Adrenal gland (tissue), 12 donors: ENCODE data around the gene TVP23B. TPM values are rescaled to one million over a fixed set of nuclear protein-coding genes. Genes with fewer than 3 reads are reported as not detected.

Experiments used
- DNase-seq, 7 donors: peaks; one replicate each; pipeline ENCODE4 v3.0.0-alpha.2; 2019 to 2020
- H3K27ac ChIP-seq, 5 donors: fragments of 200-600 bp; sonication (generic) in 4 of 5; 1 replicate in 3 of 5; 2 replicates in 2 of 5; pipeline versions ENCODE4 v1.5.1 to v1.8.0; 2016 to 2020; ENCODE audit warnings: mild to moderate bottlenecking in 1 of 5
- H3K27me3 ChIP-seq: fragments of 200-600 bp; 2 replicates; pipeline ENCODE4 v1.8.0; 2021
- H3K36me3 ChIP-seq, 2 donors: fragments of 200-600 bp; replicated peaks in 1 of 2; 1 replicate in 1 of 2; 2 replicates in 1 of 2; pipeline versions ENCODE4 v1.5.1 to v1.8.0; 2018 to 2022
- H3K4me1 ChIP-seq, 2 donors: fragments of 200-600 bp; replicated peaks in 1 of 2; 1 replicate in 1 of 2; 2 replicates in 1 of 2; pipeline versions ENCODE4 v1.5.1 to v1.8.0; 2018 to 2021
- H3K4me3 ChIP-seq, 4 donors: fragments of 200-600 bp; sonication (generic) in 3 of 4; one replicate each; pipeline ENCODE4 v1.5.1; 2016 to 2018
- H3K9me3 ChIP-seq, 3 donors: fragments of 200-600 bp; sonication (generic) in 1 of 3; replicated peaks in 1 of 3; 1 replicate in 2 of 3; 2 replicates in 1 of 3; pipeline versions ENCODE4 v1.5.1 to v1.8.0; 2016 to 2021
- POLR2A ChIP-seq, 2 donors: fragments of 450-650 bp; IDR thresholded peaks; one replicate each; pipeline ENCODE4 v1.6.1; 2017; ENCODE audit warnings: antibody characterized with exemption in 2 of 2, mild to moderate bottlenecking in 2 of 2, moderate library complexity in 1 of 2
- WGBS, 4 donors: extraction: QIAGEN DNeasy Blood & Tissue Kit in 2 of 4; methylation state at CpG; one replicate each; pipeline versions ENCODE4 v1.1.5 to v1.1.7; 2013 to 2017; 5-methylcytosine and 5-hydroxymethylcytosine counted together
- intact Hi-C, 2 donors: fragments of 100-400 bp; cut with DNase I; formaldehyde crosslinking; loops; one replicate each; pipeline versions ENCODE4 v1.14.1 to v1.15.0; 2022 to 2023
- polyA plus RNA-seq, 3 donors: library from polyadenylated mRNA; stranded (reverse); fragments of 200-250 nt in 2 of 3; fragments of 350-450 nt in 1 of 3; fragmentation: Illumina TruSeq in 1 of 3; extraction: RNeasy Lipid Tissue Mini Kit (QIAGEN cat#74804) in 1 of 3; gene quantifications; one replicate each; pipeline ENCODE4 v1.2.3, GENCODE V29; 2013 to 2014
- total RNA-seq, 9 donors: library from RNA; depleted of rRNA in 4 of 9; stranded (reverse); fragments of >200 nt in 4 of 9; fragments of 120-200 nt in 1 of 9; fragmentation: NEBNext Ultra II Directional in 1 of 9; extraction: Animal tissue kit (Norgen Biotek cat#: 25700) in 1 of 9; gene quantifications; one replicate each; pipeline versions ENCODE4 v1.1.0 to v1.2.4, GENCODE V29; 2013 to 2023
- TF ChIP-seq, protein P1 (sequence below), 6 experiments: fragments of 450-650 bp in 4 of 6; fragments of 200-600 bp in 2 of 6; sonication (generic) in 1 of 6; IDR thresholded peaks; 1 replicate in 5 of 6; 2 replicates in 1 of 6; pipeline versions ENCODE4 v1.5.1 to v1.8.0; 2016 to 2021; ENCODE audit warnings: antibody characterized with exemption in 6 of 6, mild to moderate bottlenecking in 2 of 6, moderate library complexity in 1 of 6
- donor health status: healthy with polysubstance abuse.
- donor health status: Bipolar disorder and iron deficiency.
- donor health status: DM: yes; HTN: yes; CAD: no.
- donor health status: DM: no; HTN: no; CAD: no.
- donor health status: DM: no; HTN: no; CAD: no.
- donor health status: DM: yes; HTN: yes; CAD: no.

The TVP23B gene
- total and polyA plus RNA-seq, 12 donors = 16.2 to 86.0 (median 47.6) TPM

DNA sequence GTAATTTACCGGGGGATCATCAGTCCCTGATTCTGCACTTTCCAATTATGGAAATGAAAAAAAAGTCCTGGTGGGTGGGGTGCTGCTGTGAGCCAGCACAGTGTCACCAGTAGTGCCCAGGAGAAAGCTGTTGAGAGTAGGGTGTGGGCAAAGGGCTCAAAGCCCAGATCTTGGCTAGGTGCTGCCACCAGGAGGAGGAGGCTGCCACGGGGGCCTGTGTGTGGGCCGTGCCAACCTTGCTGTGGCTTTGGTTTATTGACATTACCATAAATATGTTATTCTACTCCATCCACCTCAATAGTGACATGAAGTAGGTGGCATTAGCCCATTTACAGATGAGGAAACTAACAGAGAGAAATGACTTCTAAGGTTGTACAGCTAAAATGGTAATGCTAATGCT is 70.2 kb downstream of the TVP23B start:
- H3K9me3 ChIP-seq = no peaks in the 10 kb centered on the region
- H3K27me3 ChIP-seq = no peaks in the 10 kb centered on the region
- intact Hi-C loops = no loop called here
- H3K36me3 ChIP-seq = no peaks in the 10 kb centered on the region
- no peak overlapping the region for H3K4me3 ChIP-seq
- TF ChIP-seq, protein P1, sequence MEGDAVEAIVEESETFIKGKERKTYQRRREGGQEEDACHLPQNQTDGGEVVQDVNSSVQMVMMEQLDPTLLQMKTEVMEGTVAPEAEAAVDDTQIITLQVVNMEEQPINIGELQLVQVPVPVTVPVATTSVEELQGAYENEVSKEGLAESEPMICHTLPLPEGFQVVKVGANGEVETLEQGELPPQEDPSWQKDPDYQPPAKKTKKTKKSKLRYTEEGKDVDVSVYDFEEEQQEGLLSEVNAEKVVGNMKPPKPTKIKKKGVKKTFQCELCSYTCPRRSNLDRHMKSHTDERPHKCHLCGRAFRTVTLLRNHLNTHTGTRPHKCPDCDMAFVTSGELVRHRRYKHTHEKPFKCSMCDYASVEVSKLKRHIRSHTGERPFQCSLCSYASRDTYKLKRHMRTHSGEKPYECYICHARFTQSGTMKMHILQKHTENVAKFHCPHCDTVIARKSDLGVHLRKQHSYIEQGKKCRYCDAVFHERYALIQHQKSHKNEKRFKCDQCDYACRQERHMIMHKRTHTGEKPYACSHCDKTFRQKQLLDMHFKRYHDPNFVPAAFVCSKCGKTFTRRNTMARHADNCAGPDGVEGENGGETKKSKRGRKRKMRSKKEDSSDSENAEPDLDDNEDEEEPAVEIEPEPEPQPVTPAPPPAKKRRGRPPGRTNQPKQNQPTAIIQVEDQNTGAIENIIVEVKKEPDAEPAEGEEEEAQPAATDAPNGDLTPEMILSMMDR (IDR thresholded peaks at IDR 0.05) = no peak
- peaks cover 0 to 6% of the 10 kb centered on the region in 2 donors for H3K4me1 ChIP-seq
- DNase-seq = no peak
- 61 to 76% (median 74%) methylated on average over 3 of the region's 3 CpGs for WGBS, 4 donors
- H3K27ac ChIP-seq = no peak overlapping the region

DNA sequence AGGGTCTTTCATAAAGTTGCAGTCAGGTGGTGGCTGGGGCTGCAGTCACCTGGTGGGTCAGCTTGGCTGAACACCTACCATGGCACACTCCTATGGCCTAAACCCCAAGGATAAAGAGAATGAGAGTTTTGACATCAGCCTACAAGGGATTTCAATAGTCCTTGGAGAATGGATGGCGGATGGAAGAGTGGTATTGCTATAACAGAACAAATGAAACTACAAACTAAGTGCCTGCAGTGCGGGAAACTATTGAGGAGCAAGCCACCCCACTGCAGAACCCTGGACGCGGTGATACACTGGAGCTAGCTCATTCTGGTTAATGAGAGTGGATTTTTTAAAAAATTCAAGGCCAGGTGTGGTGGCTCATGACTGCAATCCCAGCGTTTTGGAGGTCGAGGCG is 74.0 kb downstream of the TVP23B start:
- Histone ChIP-seq H3K36me3 (no peaks in the 10 kb centered on the region), H3K4me3 (no peak overlapping the region), H3K4me1 (peaks cover 18 to 23% of the 10 kb centered on the region in 2 donors), H3K9me3 (no peaks in the 10 kb centered on the region), H3K27me3 (no peaks in the 10 kb centered on the region), H3K27ac (no peak overlapping the region)
- 68 to 81% (median 77%) methylated on average over 7 of the region's 7 CpGs for WGBS, 4 donors
- intact Hi-C loops = no loop called here
- TF ChIP-seq, protein P1 (IDR thresholded peaks at IDR 0.05) = no peak
- TF ChIP-seq POLR2A (IDR thresholded peaks at IDR 0.05) = no peak
- DNase-seq = no peak

DNA sequence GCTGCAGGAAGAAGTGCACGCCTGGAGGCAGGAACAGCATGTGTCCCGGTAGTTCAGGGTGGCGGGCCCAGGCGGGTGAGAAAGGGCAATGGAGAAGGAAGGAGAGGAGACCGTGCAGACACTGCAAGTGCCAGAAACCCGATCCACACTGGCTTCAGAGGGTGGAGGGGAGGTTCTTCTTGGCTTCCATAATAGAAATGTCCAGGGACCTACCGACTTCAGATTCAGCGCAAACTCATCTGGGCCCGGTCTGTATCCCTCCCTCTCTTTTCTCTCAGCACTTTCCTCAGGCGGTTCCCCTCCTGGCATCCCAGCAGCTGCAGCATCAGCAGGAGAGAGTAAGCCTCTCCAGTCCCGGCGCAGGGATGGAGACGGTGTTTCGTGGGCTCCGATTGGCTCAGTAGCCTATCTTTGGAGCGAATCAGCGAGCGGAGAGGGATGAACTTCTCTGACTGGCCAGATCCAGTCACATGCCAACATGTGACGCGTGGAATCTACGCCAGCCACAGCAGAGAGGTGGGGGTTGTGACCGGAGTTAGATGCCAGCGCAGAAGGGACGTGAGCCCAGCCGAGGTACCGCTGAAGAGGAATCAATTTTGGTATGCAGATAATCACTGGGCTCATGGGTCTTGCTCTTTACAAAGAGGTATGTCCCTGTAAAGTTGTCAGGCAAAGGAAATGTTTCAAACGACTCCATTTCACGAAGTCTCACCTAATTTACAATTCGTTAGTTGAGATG is 75.0 kb downstream of the TVP23B start:
- intact Hi-C loops = no loop called here
- Histone ChIP-seq H3K9me3 (no peaks in the 10 kb centered on the region), H3K4me1 (peaks cover 18 to 31% of the 10 kb centered on the region in 2 donors), H3K36me3 (no peaks in the 10 kb centered on the region), H3K27me3 (no peaks in the 10 kb centered on the region), H3K4me3 (peak overlapping the region in 2 of 4 donors; percentile 23 to 56), H3K27ac (peak overlapping the region in 4 of 5 donors; percentile 53 to 88 (median 72))
- TF ChIP-seq, protein P1 (IDR thresholded peaks at IDR 0.05) = no peak
- TF ChIP-seq POLR2A (IDR thresholded peaks at IDR 0.05) = peak; percentile 48 to 88
- WGBS, 4 donors = 0 to 1% (median 0%) methylated on average over 19 to 29 of the region's 29 CpGs
- peak; percentile 91 to 98 (median 96) for DNase-seq

Other genes with a start within 250 kb of the TVP23B start
- gene TBC1D28, start 136.8 kb upstream of the TVP23B start, total RNA-seq = not detected
- not detected for gene TBC1D28, start 136.8 kb upstream of the TVP23B start, polyA plus RNA-seq
- 1 to 10 TPM in 8 of 9 donors, under 1 TPM in 1; 0.85 to 6.3 (median 3.5) TPM for gene FOXO3B, start 98.9 kb upstream of the TVP23B start, total RNA-seq
- 1 to 10 TPM in 1 of 3 donors, under 1 TPM in 2; 0.57 to 1.0 (median 0.97) TPM for gene FOXO3B, start 98.9 kb upstream of the TVP23B start, polyA plus RNA-seq
- gene FBXW10, start 37.1 kb upstream of the TVP23B start, total RNA-seq = 1 to 10 TPM in 2 of 9 donors, under 1 TPM in 5, not detected in 2; 0.14 to 1.8 (median 0.67) TPM
- 1 to 10 TPM; 1.2 to 3.0 (median 1.4) TPM for gene FBXW10, start 37.1 kb upstream of the TVP23B start, polyA plus RNA-seq
- gene PRPSAP2, start 76.9 kb downstream of the TVP23B start, total RNA-seq = 10 to 100 TPM; 25.0 to 56.9 (median 33.7) TPM
- 10 to 100 TPM; 13.9 to 50.0 (median 22.5) TPM for gene PRPSAP2, start 76.9 kb downstream of the TVP23B start, polyA plus RNA-seq
- gene SLC5A10, start 171.0 kb downstream of the TVP23B start, total RNA-seq = under 1 TPM in 2 of 9 donors, not detected in 7; 0.16 to 0.94 TPM
- under 1 TPM in 2 of 3 donors, not detected in 1; 0.20 to 0.24 TPM for gene SLC5A10, start 171.0 kb downstream of the TVP23B start, polyA plus RNA-seq
- gene FAM83G, start 223.6 kb downstream of the TVP23B start, total RNA-seq = 1 to 10 TPM; 2.6 to 7.3 (median 4.7) TPM
- gene FAM83G, start 223.6 kb downstream of the TVP23B start, polyA plus RNA-seq = 1 to 10 TPM; 1.8 to 3.5 (median 2.5) TPM